ENCODE results near the gene RNASEL.

RNASEL gene

GRCh38 chr1:182600036-182600713 is 11.1 kb upstream of the RNASEL start:
- DNase-seq = no peak

DNA sequence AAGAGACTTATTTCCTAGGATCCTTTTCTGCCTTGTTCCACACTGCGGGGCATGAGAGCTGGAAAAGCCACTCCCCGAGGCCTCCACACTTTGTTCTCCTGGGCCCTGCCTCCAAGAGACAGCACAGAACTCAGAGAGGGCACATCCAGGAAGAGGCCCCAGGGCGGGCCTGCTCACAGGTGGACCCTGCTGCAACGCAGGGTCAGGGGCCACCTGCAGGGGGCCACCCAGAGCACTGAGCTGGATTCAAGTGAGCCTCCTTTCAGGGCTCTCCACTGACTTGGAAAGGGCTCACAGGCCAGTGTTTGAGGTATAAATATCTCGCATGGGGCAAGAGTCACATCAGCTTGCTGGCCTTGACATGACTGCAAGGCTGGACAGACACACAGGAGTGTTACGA is 10.3 kb upstream of the RNASEL start:
- peak in 1 of 2 experiments; percentile 10 for DNase-seq

GRCh38 chr1:182598296-182598695 is 9.2 kb upstream of the RNASEL start:
- DNase-seq = no peak

GRCh38 chr1:182596934-182597333 is 7.9 kb upstream of the RNASEL start:
- no peak for DNase-seq

DNA sequence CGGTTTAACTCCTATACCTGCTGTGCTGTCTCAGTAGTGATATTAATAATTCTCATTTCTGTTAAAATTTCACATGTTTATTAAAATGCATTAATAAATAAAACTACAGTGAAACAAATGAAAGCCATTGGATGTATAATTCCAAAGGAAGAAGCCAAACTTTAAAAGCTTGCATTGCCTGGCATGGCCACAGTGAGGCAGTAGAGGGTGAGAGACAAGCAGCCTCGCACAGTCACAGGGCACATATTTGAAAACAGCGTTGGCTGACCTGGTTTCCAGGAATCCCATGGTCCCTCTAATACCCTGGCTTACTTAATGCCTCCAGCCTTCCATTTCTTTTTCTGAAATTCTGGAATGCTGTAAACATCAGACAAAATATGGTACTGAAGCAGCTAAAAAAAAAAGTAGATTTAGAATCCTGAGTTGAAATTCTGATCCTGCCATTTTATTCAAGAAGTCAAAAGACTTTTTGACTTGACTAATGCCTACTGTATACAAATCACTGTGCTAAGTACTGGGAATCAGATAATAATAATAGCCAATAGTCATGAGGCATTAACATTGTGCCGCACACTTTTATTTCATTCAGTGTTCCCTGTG is 6.7 kb upstream of the RNASEL start:
- peak; percentile 30 to 80 for DNase-seq

DNA sequence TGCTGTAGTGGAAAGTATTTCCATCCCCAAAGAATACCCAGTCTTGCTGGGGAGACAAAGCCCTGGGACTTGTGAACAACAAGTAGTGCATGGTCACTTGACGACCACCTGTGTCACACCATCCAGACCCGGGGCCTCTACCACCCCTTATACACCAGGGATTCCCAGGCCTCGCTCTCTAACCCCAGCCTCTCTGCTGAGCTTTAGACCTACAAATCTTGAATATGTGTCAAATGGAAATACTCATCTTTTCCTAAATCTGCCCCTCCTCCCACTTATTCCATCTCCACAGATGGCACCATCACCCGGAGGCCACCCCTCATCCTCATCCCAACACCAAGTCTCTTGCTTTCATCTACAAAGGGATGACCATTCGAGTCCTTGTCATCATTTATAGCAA is 875 bp upstream of the RNASEL start:
- DNase-seq = no peak

DNA sequence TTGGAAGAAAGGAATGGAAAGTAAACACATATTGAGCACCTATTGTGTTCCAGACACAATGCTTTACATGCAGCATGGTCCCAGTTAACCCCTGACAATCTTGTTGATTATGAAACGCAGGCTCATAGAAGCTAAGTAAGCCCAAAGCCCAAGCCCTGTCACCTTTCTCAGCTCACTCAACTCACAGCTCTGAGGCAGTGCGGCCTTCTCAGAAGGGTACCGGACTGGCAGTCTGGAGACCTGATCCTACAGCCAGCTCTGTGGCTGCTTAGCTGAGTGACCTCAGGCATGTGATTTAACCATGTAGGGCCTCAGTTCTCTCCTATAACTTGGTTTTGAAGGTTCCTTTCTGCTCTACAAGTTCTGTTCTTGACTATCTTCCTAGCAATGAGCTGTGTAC is 464 bp upstream of the RNASEL start:
- DNase-seq = no peak

GRCh38 chr1:182587666-182588499 is 1.2 kb downstream of the RNASEL start:
- no peak for DNase-seq

GRCh38 chr1:182587093-182587492 is 2.0 kb downstream of the RNASEL start:
- no peak for DNase-seq

DNA sequence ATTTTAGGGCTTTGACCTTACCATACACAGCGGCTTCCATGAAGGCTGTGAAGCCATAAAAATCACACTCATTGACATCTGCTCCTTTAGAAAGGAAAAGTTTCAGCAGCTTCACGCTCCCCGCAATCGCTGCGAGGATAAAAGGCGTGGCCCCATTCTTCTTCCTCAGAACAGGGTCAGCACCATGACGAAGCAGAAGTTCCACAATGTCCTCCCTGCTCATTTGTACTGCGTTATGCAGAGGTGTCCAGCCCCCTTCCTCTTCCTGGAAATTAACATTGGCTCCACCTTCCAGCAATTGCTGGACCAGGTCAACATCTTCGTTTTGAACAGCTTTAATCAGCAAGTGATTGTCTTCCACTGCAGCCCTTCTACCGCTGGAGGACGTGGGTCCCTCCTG is 2.7 kb downstream of the RNASEL start:
- no peak for DNase-seq

DNA sequence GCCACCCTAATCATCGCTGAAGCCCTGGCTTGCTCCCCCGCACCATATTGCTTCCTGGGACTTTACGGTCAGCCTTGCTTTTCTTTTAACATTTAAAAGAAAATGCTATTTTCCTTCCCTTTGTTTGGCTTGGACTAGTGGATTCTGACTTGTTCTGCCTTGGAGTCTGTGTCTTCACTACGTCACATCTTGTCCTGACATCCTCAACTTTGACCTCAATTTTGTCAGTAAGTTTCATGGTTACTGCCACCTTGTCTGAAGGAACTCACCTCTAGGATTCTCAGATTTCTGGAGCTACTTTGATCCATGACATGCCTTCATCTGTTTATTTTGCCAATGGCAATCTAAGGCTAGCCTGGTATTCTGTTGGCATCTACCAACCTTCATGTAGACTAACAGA is 4.3 kb downstream of the RNASEL start:
- no peak for DNase-seq

DNA sequence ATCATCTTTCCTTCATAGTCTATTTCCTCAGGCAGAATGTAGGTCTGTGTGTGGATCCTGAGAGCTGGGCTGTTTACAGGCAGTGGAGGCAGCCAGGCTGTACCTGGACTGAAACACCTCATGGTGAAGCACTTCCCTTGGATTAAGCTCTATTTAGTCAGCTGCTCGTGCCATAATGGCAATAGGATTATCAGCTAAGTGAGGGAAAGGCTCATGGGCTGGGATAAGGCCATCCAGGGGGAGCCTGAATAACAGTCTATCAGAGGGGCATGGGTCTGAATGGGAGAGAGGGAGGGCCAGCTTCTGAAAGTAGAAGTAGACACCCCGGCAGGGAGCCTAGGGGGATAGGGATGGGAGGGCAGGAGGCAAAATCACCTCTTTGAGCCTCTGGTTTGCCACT is 8.3 kb downstream of the RNASEL start:
- DNase-seq = no peak

GRCh38 chr1:182575540-182576149 is 13.4 kb downstream of the RNASEL start:
- DNase-seq = no peak

DNA sequence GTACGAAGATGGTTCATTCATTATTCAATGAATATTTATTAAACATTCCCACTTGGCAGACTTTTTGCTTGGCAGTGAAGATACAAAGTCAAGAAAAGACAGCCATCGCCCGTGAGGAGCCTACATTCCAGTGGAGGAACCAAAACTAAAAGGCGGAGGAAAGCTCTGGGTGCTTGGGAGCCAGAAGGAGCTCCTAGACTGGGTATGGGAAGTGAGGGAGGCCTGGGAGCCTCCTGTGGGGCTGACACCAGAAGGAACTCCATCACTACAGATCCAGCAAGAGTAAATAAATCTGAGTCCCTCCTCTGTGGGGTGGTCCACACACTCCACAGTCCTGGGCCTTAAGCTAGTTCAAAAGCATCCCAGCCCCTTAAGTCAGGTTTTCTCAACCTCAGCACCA is 14.9 kb downstream of the RNASEL start:
- no peak for DNase-seq

GRCh38 chr1:182570611-182570970 is 18.5 kb downstream of the RNASEL start:
- DNase-seq = no peak

- DNase-seq = no peak
These were observed 19.0 kb downstream of the RNASEL start for GRCh38 chr1:182569939-182570610.

- no peak for DNase-seq
These were observed 20.3 kb downstream of the RNASEL start for GRCh38 chr1:182568647-182569284.

DNA sequence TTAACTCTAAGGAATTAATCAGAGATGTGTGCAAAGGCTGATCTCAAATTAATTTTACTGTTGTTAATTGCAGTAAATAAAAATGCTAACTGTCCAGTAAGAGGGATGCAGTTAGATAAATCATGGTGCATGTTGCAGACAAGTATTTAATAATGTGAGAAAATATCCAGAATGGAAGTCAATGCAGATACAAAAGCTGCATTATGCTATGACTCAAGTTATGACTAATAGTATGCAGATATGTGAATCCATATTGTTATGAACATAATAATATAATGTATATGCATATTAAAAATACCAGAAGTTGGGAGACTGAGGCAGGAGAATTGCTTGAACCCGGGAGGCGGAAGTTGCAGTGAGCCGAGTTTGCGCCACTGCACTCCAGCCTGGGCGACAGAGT is 21.4 kb downstream of the RNASEL start:
- DNase-seq = no peak

DNA sequence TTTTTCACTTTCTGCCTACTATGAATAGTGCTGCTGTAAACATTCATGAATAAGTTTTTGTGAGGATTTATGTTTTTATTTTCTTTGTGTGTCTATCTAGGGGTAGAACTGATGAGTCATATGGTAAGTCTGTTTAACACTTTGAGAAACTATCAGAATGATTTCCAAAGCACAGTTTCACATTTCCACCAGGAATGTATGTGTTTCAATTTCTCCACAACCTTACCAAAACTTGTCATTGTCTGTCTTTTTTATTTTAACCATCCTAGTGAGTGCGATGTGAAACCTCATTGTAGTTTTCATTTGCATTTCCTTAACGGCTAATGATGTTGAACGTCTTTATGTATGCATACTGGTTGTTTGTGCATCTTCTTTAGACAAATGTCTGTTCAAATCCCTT is 23.5 kb downstream of the RNASEL start:
- DNase-seq = no peak

GRCh38 chr1:182564406-182565004 is 24.6 kb downstream of the RNASEL start:
- no peak for DNase-seq

DNA sequence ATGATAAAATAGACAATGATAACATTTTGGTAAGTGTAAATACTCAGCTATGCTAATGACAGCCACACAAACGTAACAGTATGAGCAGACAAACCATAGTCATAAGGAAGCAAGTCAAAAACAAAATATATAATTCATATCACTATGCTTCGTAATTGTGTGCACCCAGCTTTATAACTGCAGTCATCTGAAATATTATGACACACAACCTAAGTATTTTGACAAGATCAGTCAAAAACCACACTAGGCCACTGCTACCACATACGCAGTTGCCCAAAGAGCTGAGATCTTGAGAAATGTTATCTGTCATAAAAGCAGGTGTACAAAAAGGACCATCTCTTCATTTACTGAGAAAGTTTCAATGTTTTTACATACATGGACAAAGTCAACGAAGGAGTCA is 26.0 kb downstream of the RNASEL start:
- DNase-seq = no peak

- DNase-seq = no peak
These were observed 27.6 kb downstream of the RNASEL start for GRCh38 chr1:182561456-182561855.

Measured in NCI-H446 (cell line).